A172 (cell line): ENCODE data around the gene FBXW2. TPM values are rescaled to one million over a fixed set of nuclear protein-coding genes. Genes with fewer than 3 reads are reported as not detected.

Source experiments
- DNase-seq: peaks from one replicate; pipeline ENCODE4 v3.0.0-alpha.2; 2015; ENCODE audit warnings: low spot score
- total RNA-seq: library from RNA; depleted of rRNA; stranded (reverse); fragments of >200 nt; shearing (Covaris generic); gene quantifications from 2 replicates; pipeline ENCODE4 v1.2.3, GENCODE V29; 2014; rRNA removed

The FBXW2 gene
- total RNA-seq, 1 experiment from 2014 or later: 36.1 TPM

- peak; percentile 97 for DNase-seq
Measured at GRCh38 chr9:120714088-120714845, 78.9 kb downstream of the FBXW2 start, which contains the start of gene MEGF9. MEGF9 (minus strand) TSS chr9:120714470; CDS start chr9:120714358, 112 bp downstream.

- no peak for DNase-seq
Measured at GRCh38 chr9:120713257-120714087, 79.7 kb downstream of the FBXW2 start.

DNA sequence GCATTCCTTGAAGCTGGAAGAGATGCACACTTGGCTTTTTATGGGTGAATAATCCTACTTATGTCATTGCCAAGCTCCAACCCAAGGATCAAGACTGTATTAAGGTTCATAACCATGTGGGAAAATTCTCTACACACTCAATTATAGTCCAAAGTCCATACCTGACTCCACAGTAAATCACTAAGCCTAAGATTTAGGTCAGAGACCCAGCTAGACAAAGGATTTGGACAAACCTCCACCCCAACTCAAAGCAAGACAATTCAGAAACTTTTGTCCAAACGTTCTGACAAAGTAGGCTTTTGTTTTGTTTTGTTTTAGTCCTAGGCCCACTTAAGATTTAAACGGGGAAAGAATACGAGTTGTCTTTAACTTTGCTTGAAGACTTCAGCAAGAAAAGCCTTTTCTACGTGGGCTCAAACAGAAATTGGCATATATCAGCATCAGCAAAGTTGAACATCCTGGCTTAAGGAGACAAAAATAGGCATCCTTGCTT is 80.6 kb downstream of the FBXW2 start:
- DNase-seq: no peak

GRCh38 chr9:120711841-120712538 is 81.2 kb downstream of the FBXW2 start:
- DNase-seq: no peak

- no peak for DNase-seq
Measured at GRCh38 chr9:120711354-120711753, 81.9 kb downstream of the FBXW2 start.

GRCh38 chr9:120710110-120710981 is 82.9 kb downstream of the FBXW2 start:
- DNase-seq: peak; percentile 79

GRCh38 chr9:120708526-120709224 is 84.5 kb downstream of the FBXW2 start:
- peak; percentile 52 for DNase-seq

DNA sequence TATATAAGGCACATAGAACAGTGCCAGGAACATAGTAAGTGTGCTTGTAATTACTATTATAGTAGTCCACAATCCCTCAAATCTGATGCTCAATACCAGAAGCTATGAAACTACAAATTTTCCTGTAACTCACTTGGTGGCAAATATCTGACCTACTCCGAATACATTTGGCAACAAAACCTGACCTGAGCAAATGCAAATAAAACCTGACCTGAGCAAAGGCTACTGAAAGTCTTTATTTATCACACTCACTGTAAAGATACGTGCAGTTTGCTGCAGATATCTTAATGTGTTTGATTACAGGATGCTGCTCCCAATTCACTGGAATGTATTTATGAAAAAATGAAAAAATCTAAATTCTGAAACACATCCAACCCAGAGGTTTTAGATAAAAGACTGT is 86.0 kb downstream of the FBXW2 start:
- DNase-seq: no peak

Other genes with a start within 250 kb of the FBXW2 start
- 34.8 and 42.9 TPM in 2 replicates for gene CDK5RAP2, start 213.2 kb downstream of the FBXW2 start, total RNA-seq
- gene MEGF9, start 78.9 kb downstream of the FBXW2 start, total RNA-seq: 17.3 and 17.4 TPM in 2 replicates
- gene PSMD5, start 49.5 kb upstream of the FBXW2 start, total RNA-seq: 56.1 and 65.9 TPM in 2 replicates
- 47.0 and 47.8 TPM in 2 replicates for gene PHF19, start 83.8 kb upstream of the FBXW2 start, total RNA-seq
- gene TRAF1, start 133.4 kb upstream of the FBXW2 start, total RNA-seq: 0.91 and 0.95 TPM in 2 replicates